GM12878 (cell line): ENCODE measurements around the gene ADAM15. TPM values are rescaled to one million over a fixed set of nuclear protein-coding genes. Genes with fewer than 3 reads are reported as not detected.

Experiments
- ATAC-seq: fragments of 200-7000 bp; cut with Tn5 transposase; 3 replicates; pipeline ENCODE4 v1.9.1; 2020; ENCODE audit warnings: mild to moderate bottlenecking, moderate library complexity
- BruUV-seq: library from RNA; stranded (reverse); fragments of 400-500 nt; replicated peaks from 2 replicates; lab custom pipeline; 2021; lab: Mats Ljungman, UMichigan
- CTCF ChIA-PET: fragments of 300-600 bp; sonication (Branson Sonifier 250); formaldehyde crosslinking; extraction: SDS; loops from one replicate; lab custom pipeline; 2021; ENCODE audit warnings: inconsistent platforms; lab: Yijun Ruan, JAX
- POLR2A ChIA-PET: fragments of 350-600 bp; formaldehyde crosslinking; extraction: SDS; loops from one replicate; lab custom pipeline; 2021; ENCODE audit warnings: inconsistent platforms; lab: Charles Lee
- RAD21 ChIA-PET: fragments of 300-600 bp; sonication (Branson Sonifier 250); formaldehyde crosslinking; loops from one replicate; lab custom pipeline; 2023; ENCODE audit warnings: antibody characterized with exemption; ENCODE audit not compliant: unreplicated experiment; lab: Charles Lee
- SMC1A ChIA-PET: fragments of 300-600 bp; sonication (Branson Sonifier 250); formaldehyde crosslinking; loops from one replicate; lab custom pipeline; 2023; ENCODE audit not compliant: unreplicated experiment, uncharacterized antibody; lab: Charles Lee
- DNase-seq: peaks from one replicate; pipeline ENCODE4 v3.0.0-alpha.2; 2011; ENCODE audit warnings: low read depth, low spot score
- FAIRE-seq: peaks from 3 replicates; lab custom pipeline; 2011; peaks lifted over from hg19 to GRCh38; lab: Jason Lieb, UNC
- H2AFZ ChIP-seq: 2 replicates; pipeline ENCODE4 v1.6.0; 2011; ENCODE audit warnings: low read depth, low read length, control low read depth; ENCODE audit not compliant: control insufficient read depth
- H3K27ac ChIP-seq: 2 replicates; pipeline ENCODE4 v1.5.1; 2011; ENCODE audit warnings: control low read depth; ENCODE audit not compliant: control insufficient read depth, insufficient read depth
- H3K27me3 ChIP-seq, 2 experiments: replicated peaks in 1 of 2; 2 replicates each; pipeline versions ENCODE4 v1.6.0 to v1.6.1; 2011; ENCODE audit warnings: low read length in 1 of 2; ENCODE audit not compliant: control insufficient read depth in 2 of 2, insufficient read depth in 2 of 2
- H3K36me3 ChIP-seq, 2 experiments: 2 replicates each; pipeline ENCODE4 v1.5.1; 2011; ENCODE audit warnings: low read length in 1 of 2; ENCODE audit not compliant: control insufficient read depth in 2 of 2, insufficient read depth in 2 of 2
- H3K4me1 ChIP-seq: 2 replicates; pipeline ENCODE4 v1.6.1; 2011; ENCODE audit warnings: mild to moderate bottlenecking, low read length, moderate library complexity, mixed read lengths; ENCODE audit not compliant: control insufficient read depth, insufficient read depth
- H3K4me2 ChIP-seq: 2 replicates; pipeline ENCODE4 v1.6.0; 2011; ENCODE audit warnings: control low read depth; ENCODE audit not compliant: control insufficient read depth, insufficient read depth
- H3K4me3 ChIP-seq: fragments of 200-600 bp; sonication (generic); 2 replicates; pipeline ENCODE4 v1.5.1; 2016
- H3K79me2 ChIP-seq: 2 replicates; pipeline ENCODE4 v1.6.0; 2011; ENCODE audit warnings: low read length; ENCODE audit not compliant: control insufficient read depth, insufficient read depth
- H3K9ac ChIP-seq: 2 replicates; pipeline ENCODE4 v1.8.0; 2011; ENCODE audit warnings: low read length, control low read depth, mixed read lengths; ENCODE audit not compliant: control insufficient read depth, insufficient read depth
- H3K9me3 ChIP-seq: replicated peaks from 3 replicates; pipeline ENCODE4 v1.5.1; 2011; ENCODE audit warnings: mild to moderate bottlenecking, low read length; ENCODE audit not compliant: control insufficient read depth, insufficient read depth
- H4K20me1 ChIP-seq: 2 replicates; pipeline ENCODE4 v1.6.0; 2011; ENCODE audit not compliant: control insufficient read depth, insufficient read depth
- BACH1 ChIP-seq: fragments of 450-650 bp; IDR thresholded peaks from 2 replicates; pipeline ENCODE4 v1.6.1; 2017; ENCODE audit warnings: mild to moderate bottlenecking, borderline replicate concordance
- BHLHE40 ChIP-seq, 2 experiments: fragments of 450-650 bp in 1 of 2; IDR thresholded peaks; 2 replicates each; pipeline ENCODE4 v1.6.1; 2011 to 2017; ENCODE audit warnings: low read depth in 2 of 2, borderline replicate concordance in 1 of 2, improper control_type of control experiment in 1 of 2, low read length in 1 of 2, mild to moderate bottlenecking in 1 of 2
- EGR1 ChIP-seq, 2 experiments: IDR thresholded peaks; 1 replicate in 1 of 2; 2 replicates in 1 of 2; pipeline ENCODE4 v1.6.1; 2011 to 2012; ENCODE audit warnings: low read depth in 2 of 2, low read length in 2 of 2, borderline replicate concordance in 1 of 2, mild to moderate bottlenecking in 1 of 2, moderate library complexity in 1 of 2
- GATAD2B ChIP-seq: fragments of 450-650 bp; conservative IDR thresholded peaks from 2 replicates; pipeline ENCODE4 v1.6.1; 2017; ENCODE audit warnings: low read depth, mild to moderate bottlenecking, moderate library complexity
- HDGF ChIP-seq: fragments of 450-650 bp; IDR thresholded peaks from 2 replicates; pipeline ENCODE4 v1.6.1; 2016; ENCODE audit warnings: antibody characterized with exemption
- IKZF1 ChIP-seq: fragments of 450-650 bp; conservative IDR thresholded peaks from 2 replicates; pipeline ENCODE4 v1.6.1; 2017; ENCODE audit warnings: antibody characterized with exemption, mild to moderate bottlenecking
- IKZF2 ChIP-seq, 2 experiments: fragments of 450-650 bp; IDR thresholded peaks; 2 replicates each; pipeline ENCODE4 v1.6.1; 2017; ENCODE audit warnings: mild to moderate bottlenecking in 2 of 2, moderate library complexity in 2 of 2
- MEF2A ChIP-seq: IDR thresholded peaks from 2 replicates; pipeline ENCODE4 v1.6.1; 2011; ENCODE audit warnings: low read depth, mild to moderate bottlenecking, low read length, moderate library complexity; ENCODE audit not compliant: insufficient read depth
- POLR2AphosphoS2 ChIP-seq: IDR thresholded peaks from 2 replicates; pipeline ENCODE4 v1.6.1; 2011; ENCODE audit warnings: low read depth, mild to moderate bottlenecking, low read length, improper control_type of control experiment, moderate library complexity
- TCF3 ChIP-seq: IDR thresholded peaks from 2 replicates; pipeline ENCODE4 v1.6.1; 2012; ENCODE audit warnings: low read depth, mild to moderate bottlenecking, low read length, borderline replicate concordance; ENCODE audit not compliant: insufficient read depth
- WGBS: methylation state at CpG from one replicate; pipeline ENCODE4 v1.1.6; 2016; ENCODE audit warnings: low lambda C conversion rate; ENCODE audit not compliant: insufficient replicate concordance, insufficient coverage; ENCODE audit errors: missing lambda C conversion rate; 5-methylcytosine and 5-hydroxymethylcytosine counted together
- in situ Hi-C: fragments of 300-500 bp; cut with MboI; formaldehyde crosslinking; loops from 9 replicates; pipeline ENCODE4 v1.14.3; 2018; ENCODE audit warnings: mixed read lengths
- intact Hi-C: fragments of 100-400 bp; cut with micrococcal nuclease; formaldehyde crosslinking; loops from one replicate; pipeline ENCODE4 v1.14.2; 2022; ENCODE audit not compliant: unreplicated experiment
- polyA plus RNA-seq, 11 experiments: library from polyadenylated mRNA; depleted of rRNA in 4 of 11; unstranded in 6 of 11; stranded (reverse) in 5 of 11; fragments of >200 nt; fragmentation: Nextera tagmentation in 4 of 11; fragmentation: Illumina TruSeq in 1 of 11; extraction: Ambion mirVana in 4 of 11; extraction: Trizol in 1 of 11; gene quantifications; 1 replicate in 1 of 11; 2 replicates in 10 of 11; pipeline versions ENCODE4 v1.2.1 to v1.2.3, GENCODE V29; 2011 to 2016; ENCODE audit warnings: inconsistent platforms in 2 of 11, missing spikeins in 2 of 11, low read depth in 1 of 11
- total RNA-seq, 4 experiments: library from RNA; depleted of rRNA in 3 of 4; stranded (reverse); fragments of >200 nt in 3 of 4; fragmentation: Illumina TruSeq in 1 of 4; extraction: Trizol in 1 of 4; gene quantifications; 2 replicates each; pipeline versions ENCODE4 v1.2.1 to v1.2.3, GENCODE V29; 2013 to 2021
- TF ChIP-seq, protein P1 (sequence below): fragments of 450-650 bp; IDR thresholded peaks from 2 replicates; pipeline ENCODE4 v1.6.1; 2017; ENCODE audit warnings: antibody characterized with exemption, mild to moderate bottlenecking, moderate library complexity

ADAM15 gene
- total and polyA plus RNA-seq, 10 of the 15 experiments (the other 5 are each of a cell fraction or from before 2014, with no cell fraction given) = 0.29 to 38.8 (median 14.7) TPM

DNA sequence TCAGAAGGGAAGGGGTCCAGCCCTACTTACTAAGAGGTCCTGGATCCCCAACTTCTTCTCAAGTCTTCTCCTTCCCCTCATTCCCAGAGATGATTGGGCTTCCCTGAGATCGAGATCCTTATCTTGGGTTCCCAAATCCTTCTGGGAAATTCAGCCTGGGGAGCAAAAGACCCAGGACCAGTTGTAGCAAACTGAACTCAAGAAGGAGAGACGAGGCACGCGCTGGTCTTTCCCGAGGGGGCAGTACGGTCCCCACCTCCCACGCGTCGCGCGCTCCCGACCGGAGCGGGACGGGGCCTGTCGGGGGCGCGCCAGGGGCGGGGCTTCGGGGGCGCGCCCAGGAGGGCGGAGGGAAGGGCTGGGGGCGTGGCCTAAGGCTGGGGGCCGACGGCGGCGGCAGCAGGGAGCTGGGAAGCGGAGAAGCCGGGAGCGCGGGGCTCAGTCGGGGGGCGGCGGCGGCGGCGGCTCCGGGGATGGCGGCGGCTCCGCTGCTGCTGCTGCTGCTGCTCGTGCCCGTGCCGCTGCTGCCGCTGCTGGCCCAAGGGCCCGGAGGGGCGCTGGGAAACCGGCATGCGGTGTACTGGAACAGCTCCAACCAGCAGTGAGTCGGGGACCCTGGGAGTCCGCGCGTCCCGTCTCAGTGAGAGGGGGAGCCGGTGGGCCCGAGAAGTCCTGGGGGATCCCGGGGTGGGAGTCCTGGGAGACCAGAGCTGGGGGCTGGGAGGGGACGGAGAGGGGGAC, 27.5 kb downstream of the ADAM15 start, which contains the start of gene EFNA3:
TSS of gene EFNA3 (plus strand) at position 369 of the 741 bp plus-strand sequence. CDS start at position 474, 105 bp downstream.
- TF ChIP-seq GATAD2B (0 out of 2 replicates have a peak, but pooled peaks have one; percentile 35), EGR1 (IDR thresholded peaks at IDR 0.05; ENCODE audit: borderline replicate concordance in 1 of 2, low read depth in 2 of 2, low read length in 2 of 2) (peak in 1 of 2 experiments; percentile 91; a peak in 2 of 3 replicates), IKZF1 (peak; percentile 63), HDGF (no peak), POLR2AphosphoS2 (no peak), MEF2A (no peak), TCF3 (no peak), IKZF2 (IDR thresholded peaks at IDR 0.05) (0 out of 4 replicates have a peak, but pooled peaks of 1 of the 2 experiments have one; percentile 21), BHLHE40 (IDR thresholded peaks at IDR 0.05; ENCODE audit: borderline replicate concordance in 1 of 2, low read depth in 2 of 2, low read length in 1 of 2) (peak; percentile 51 to 65), BACH1 (0 out of 2 replicates have a peak, but pooled peaks have one; percentile 36)
- TF ChIP-seq, protein P1, sequence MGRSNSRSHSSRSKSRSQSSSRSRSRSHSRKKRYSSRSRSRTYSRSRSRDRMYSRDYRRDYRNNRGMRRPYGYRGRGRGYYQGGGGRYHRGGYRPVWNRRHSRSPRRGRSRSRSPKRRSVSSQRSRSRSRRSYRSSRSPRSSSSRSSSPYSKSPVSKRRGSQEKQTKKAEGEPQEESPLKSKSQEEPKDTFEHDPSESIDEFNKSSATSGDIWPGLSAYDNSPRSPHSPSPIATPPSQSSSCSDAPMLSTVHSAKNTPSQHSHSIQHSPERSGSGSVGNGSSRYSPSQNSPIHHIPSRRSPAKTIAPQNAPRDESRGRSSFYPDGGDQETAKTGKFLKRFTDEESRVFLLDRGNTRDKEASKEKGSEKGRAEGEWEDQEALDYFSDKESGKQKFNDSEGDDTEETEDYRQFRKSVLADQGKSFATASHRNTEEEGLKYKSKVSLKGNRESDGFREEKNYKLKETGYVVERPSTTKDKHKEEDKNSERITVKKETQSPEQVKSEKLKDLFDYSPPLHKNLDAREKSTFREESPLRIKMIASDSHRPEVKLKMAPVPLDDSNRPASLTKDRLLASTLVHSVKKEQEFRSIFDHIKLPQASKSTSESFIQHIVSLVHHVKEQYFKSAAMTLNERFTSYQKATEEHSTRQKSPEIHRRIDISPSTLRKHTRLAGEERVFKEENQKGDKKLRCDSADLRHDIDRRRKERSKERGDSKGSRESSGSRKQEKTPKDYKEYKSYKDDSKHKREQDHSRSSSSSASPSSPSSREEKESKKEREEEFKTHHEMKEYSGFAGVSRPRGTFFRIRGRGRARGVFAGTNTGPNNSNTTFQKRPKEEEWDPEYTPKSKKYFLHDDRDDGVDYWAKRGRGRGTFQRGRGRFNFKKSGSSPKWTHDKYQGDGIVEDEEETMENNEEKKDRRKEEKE = no peak
- DNase-seq (no peak), ATAC-seq (peak; percentile 70), FAIRE-seq (peak; percentile 57)
- intact Hi-C loops (no loop called here), in situ Hi-C loops (no loop called here)
- peaks cover 27% of the 10 kb centered on the region for H3K4me1 ChIP-seq
- ChIA-PET SMC1A (interaction anchor here (1.7 kb wide), 1 partner anchor 14 kb away, joined by 5 read pairs; no protein-coding TSS in a partner anchor), POLR2A (interaction anchor here (1.5 kb wide), 1 partner anchor 14 kb away, joined by 4 read pairs; no protein-coding TSS in a partner anchor), CTCF (interaction anchor here (1.1 to 4.4 kb wide), 4 partner anchors 10 to 34 kb away, joined by 4 to 27 read pairs (median 6); partner anchors contain the start of genes ADAM15 and EFNA4), RAD21 (interaction anchor here (1.0 to 1.6 kb wide), 4 partner anchors 15 to 532 kb away, joined by 3 to 7 read pairs (median 3); partner anchors contain the start of genes EFNA4 and KRTCAP2)
- no peaks in the 10 kb centered on the region for H3K9me3 ChIP-seq
- peak within 1 kb of the TSS; percentile 79 for H3K4me2 ChIP-seq
- peaks cover 21 to 25% of the 10 kb centered on the region in 2 experiments for H3K27me3 ChIP-seq
- WGBS = 2% methylated on average over 16 of the region's 59 CpGs
- no peak within 1 kb of the TSS for H3K9ac ChIP-seq
- H2AFZ ChIP-seq = no peak within 1 kb of the TSS; the same call in 1 of the 2 replicates
- H4K20me1 ChIP-seq = no peaks in the 10 kb centered on the region
- BruUV-seq = no TSS peak
- no peaks in the 10 kb centered on the region for H3K36me3 ChIP-seq
- no peak within 1 kb of the TSS for H3K27ac ChIP-seq
- H3K79me2 ChIP-seq = no peaks in the 10 kb centered on the region
- peak within 1 kb of the TSS; percentile 59; the same call in 1 of the 2 replicates for H3K4me3 ChIP-seq
